ENCODE measurements around the gene PPP2R2C. TPM values are rescaled to one million over a fixed set of nuclear protein-coding genes. Genes with fewer than 3 reads are reported as not detected.

PPP2R2C gene
- total and polyA plus RNA-seq, 9 of the 15 experiments (the other 6 are each of a cell fraction or from before 2014, with no cell fraction given) = 0.04 to 0.06 TPM; not detected in 7

DNA sequence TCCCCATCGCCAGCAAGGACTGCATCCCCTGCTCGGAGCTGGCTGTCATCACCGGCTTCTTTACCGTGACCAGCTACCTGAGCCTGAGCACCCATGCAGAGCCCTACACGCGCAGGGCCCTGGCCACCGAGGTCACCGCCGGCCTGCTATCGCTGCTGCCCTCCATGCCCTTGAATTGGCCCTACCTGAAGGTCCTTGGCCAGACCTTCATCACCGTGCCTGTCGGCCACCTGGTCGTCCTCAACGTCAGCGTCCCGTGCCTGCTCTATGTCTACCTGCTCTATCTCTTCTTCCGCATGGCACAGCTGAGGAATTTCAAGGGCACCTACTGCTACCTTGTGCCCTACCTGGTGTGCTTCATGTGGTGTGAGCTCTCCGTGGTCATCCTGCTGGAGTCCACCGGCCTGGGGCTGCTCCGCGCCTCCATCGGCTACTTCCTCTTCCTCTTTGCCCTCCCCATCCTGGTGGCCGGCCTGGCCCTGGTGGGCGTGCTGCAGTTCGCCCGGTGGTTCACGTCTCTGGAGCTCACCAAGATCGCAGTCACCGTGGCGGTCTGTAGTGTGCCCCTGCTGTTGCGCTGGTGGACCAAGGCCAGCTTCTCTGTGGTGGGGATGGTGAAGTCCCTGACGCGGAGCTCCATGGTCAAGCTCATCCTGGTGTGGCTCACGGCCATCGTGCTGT is 171.2 kb downstream of the PPP2R2C start:
- Histone ChIP-seq H2AFZ (ENCODE audit: low read depth, low read length) (no peak overlapping the region), H3K36me3 (ENCODE audit: control insufficient read depth, insufficient read depth, low read length) (no peaks in the 10 kb centered on the region), H3K27me3 (ENCODE audit: control insufficient read depth in 2 of 2, insufficient read depth in 2 of 2, low read length in 2 of 2) (peaks cover 4 to 78% of the 10 kb centered on the region in 2 experiments; a peak in 4 of 5 replicates), H3K4me3 (no peak overlapping the region), H3K9me1 (ENCODE audit: control insufficient read depth, insufficient read depth, low read length) (peaks cover 6% of the 10 kb centered on the region), H4K20me1 (replicated peaks; ENCODE audit: control insufficient read depth, insufficient read depth, low read length) (peaks cover 14% of the 10 kb centered on the region), H3K79me2 (ENCODE audit: control insufficient read depth, insufficient read depth, low read length) (no peaks in the 10 kb centered on the region), H3K4me2 (ENCODE audit: insufficient read depth, low read length) (no peak overlapping the region), H3K9ac (ENCODE audit: insufficient read depth in 1 of 2, low read depth in 2 of 2, low read length in 2 of 2) (no peak overlapping the region), H3K27ac (ENCODE audit: extremely low read depth, low read depth, low read length) (no peak overlapping the region), H3K4me1 (replicated peaks in 1 of 2; ENCODE audit: control insufficient read depth in 2 of 2, insufficient read depth in 2 of 2, low read length in 2 of 2) (peaks cover 0 to 8% of the 10 kb centered on the region in 2 experiments; a peak in 1 of 5 replicates), H3K9me3 (replicated peaks; ENCODE audit: control insufficient read depth, insufficient read depth, low read depth, low read length) (no peaks in the 10 kb centered on the region)
- BruUV-seq (replicated peaks) = no TSS peak
- no peak for FAIRE-seq
- in situ Hi-C loops (cut with MboI) = no loop called here
- no peak for ATAC-seq
- TF ChIP-seq HMGN3 (IDR thresholded peaks at IDR 0.05; ENCODE audit: borderline replicate concordance, extremely low read depth, insufficient read length, low read depth, low read length) (no peak), ZNF717 (CRISPR knock-in tag; IDR thresholded peaks at IDR 0.05) (no peak), ZNF140 (CRISPR knock-in tag; IDR thresholded peaks at IDR 0.05) (no peak), SMARCC2 (IDR thresholded peaks at IDR 0.05; ENCODE audit: low read depth) (no peak), SMARCB1 (IDR thresholded peaks at IDR 0.05; ENCODE audit: insufficient read length, low read depth) (no peak), DACH1 (IDR thresholded peaks at IDR 0.05; ENCODE audit: partially characterized antibody) (no peak), ZNF324 (CRISPR knock-in tag; IDR thresholded peaks at IDR 0.05) (no peak), NRF1 (conservative IDR thresholded peaks at IDR 0.05 in 1 of 2, IDR thresholded peaks at IDR 0.05 in 1 of 2) (no peak), NEUROD1 (IDR thresholded peaks at IDR 0.05; ENCODE audit: borderline replicate concordance, low read depth, low read length, partially characterized antibody) (no peak), JUNB (CRISPR knock-in tag; conservative IDR thresholded peaks at IDR 0.05) (no peak), KLF10 (CRISPR knock-in tag; IDR thresholded peaks at IDR 0.05) (no peak), RCOR1 (IDR thresholded peaks at IDR 0.05; ENCODE audit: borderline replicate concordance in 1 of 2, low read depth in 2 of 2, low read length in 2 of 2) (no peak)
- TF ChIP-seq, protein P1, sequence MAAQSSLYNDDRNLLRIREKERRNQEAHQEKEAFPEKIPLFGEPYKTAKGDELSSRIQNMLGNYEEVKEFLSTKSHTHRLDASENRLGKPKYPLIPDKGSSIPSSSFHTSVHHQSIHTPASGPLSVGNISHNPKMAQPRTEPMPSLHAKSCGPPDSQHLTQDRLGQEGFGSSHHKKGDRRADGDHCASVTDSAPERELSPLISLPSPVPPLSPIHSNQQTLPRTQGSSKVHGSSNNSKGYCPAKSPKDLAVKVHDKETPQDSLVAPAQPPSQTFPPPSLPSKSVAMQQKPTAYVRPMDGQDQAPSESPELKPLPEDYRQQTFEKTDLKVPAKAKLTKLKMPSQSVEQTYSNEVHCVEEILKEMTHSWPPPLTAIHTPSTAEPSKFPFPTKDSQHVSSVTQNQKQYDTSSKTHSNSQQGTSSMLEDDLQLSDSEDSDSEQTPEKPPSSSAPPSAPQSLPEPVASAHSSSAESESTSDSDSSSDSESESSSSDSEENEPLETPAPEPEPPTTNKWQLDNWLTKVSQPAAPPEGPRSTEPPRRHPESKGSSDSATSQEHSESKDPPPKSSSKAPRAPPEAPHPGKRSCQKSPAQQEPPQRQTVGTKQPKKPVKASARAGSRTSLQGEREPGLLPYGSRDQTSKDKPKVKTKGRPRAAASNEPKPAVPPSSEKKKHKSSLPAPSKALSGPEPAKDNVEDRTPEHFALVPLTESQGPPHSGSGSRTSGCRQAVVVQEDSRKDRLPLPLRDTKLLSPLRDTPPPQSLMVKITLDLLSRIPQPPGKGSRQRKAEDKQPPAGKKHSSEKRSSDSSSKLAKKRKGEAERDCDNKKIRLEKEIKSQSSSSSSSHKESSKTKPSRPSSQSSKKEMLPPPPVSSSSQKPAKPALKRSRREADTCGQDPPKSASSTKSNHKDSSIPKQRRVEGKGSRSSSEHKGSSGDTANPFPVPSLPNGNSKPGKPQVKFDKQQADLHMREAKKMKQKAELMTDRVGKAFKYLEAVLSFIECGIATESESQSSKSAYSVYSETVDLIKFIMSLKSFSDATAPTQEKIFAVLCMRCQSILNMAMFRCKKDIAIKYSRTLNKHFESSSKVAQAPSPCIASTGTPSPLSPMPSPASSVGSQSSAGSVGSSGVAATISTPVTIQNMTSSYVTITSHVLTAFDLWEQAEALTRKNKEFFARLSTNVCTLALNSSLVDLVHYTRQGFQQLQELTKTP (IDR thresholded peaks at IDR 0.05; ENCODE audit: low read depth in 1 of 2, partially characterized antibody in 2 of 2) = no peak
- TF ChIP-seq, protein P2, sequence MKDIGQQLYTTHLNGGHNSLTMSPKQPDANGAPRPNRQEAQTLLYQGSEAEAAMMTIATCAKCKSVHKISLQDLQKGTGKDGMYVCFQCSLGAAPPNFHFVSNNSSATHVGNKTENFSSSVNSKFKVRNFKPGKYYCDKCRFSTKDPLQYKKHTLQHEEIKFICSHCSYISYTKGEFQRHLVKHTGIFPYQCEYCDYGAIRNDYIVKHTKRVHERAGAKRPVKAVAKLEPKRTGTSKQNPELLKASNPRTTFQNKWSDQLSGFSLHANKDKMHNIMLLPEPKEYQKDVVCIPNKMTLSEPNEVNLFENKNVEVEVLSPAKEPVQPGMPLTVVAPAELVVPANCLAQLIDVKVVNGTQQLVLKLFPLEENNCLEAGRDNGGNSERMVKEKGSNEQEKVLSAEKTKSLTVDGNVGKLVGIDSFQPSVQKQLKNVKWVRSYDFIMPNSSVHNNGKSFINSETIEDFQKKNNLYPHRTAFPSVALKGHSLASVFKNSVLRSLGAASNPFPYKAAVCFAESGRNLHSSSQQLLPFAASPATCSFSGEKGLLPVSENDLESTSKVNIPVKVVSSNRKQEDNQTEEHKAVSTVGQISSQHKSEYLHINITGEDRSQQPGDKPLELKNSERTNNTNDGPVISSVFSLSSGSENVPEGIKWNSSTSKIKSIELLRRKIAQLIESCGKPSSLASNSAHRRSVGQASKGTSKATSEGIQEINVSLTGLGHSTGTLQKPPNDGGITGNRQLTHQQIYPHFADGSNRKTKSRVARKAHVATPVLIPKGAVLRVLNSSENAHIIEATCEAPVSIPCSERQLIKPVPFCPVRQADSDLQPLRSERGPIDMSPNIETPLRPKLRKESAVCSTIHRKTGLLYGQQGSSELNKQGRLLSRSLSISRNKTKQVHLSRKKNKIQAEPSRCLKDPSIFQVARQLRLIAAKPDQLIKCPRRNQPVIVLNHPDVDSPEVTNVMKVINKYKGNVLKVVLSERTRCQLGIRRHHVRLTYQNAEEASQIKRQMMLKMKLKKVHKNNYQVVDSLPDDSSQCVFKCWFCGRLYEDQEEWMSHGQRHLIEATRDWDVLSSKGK (CRISPR knock-in tag; IDR thresholded peaks at IDR 0.05) = no peak
- DNase-seq (ENCODE audit: extremely low read depth in 1 of 4, low spot score in 3 of 4) = no peak
- CTCF ChIA-PET (ENCODE audit: low intra/inter-chr PET ratio) = no interaction called here
- intact Hi-C loops (cut with micrococcal nuclease) = no loop called here
- POLR2A ChIA-PET = interaction anchor here (0.6 kb wide), 1 partner anchor 273 kb away, joined by 3 read pairs; no protein-coding TSS in a partner anchor
- WGBS (ENCODE audit: insufficient coverage, low coverage, missing lambda C conversion rate) = 3% methylated on average over 35 of the region's 35 CpGs
